Right lobe of liver (tissue), 4 donors: ENCODE results near the gene HERC4.

Experiments used
- POLR2A ChIP-seq: fragments of 450-650 bp; IDR thresholded peaks from one replicate; pipeline ENCODE4 v1.6.1; 2017; ENCODE audit warnings: antibody characterized with exemption, mild to moderate bottlenecking
- TF ChIP-seq, protein P1 (sequence below), 4 donors: fragments of 200-600 bp in 3 of 4; fragments of 450-650 bp in 1 of 4; IDR thresholded peaks; one replicate each; pipeline versions ENCODE4 v1.5.1 to v1.8.0; 2016 to 2022; ENCODE audit warnings: antibody characterized with exemption in 4 of 4, mild to moderate bottlenecking in 2 of 4
- donor health status: DM: no; HTN: no; CAD: no.
- donor health status: DM: no; HTN: no; CAD: no.
- donor health status: DM: no; HTN: yes; CAD: no.

DNA sequence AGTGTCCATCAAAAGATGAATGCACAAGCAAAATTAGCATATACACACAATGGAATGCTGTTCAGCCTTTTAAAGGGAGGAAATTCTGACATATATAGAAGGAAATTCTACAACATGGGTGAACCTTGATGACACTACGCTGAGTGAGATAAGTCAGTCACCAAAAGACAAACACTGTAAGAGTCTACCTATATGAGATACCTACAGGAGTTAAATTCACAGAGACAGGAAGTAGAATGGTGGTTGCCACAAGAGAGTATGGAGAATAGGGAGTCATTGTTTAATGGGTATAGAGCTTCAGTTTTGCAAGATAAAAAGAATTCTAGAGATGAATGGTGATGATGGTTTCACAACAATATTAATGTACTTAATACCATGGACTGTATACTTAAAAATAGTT lies 51.8 kb downstream of the HERC4 start:
- TF ChIP-seq, protein P1, sequence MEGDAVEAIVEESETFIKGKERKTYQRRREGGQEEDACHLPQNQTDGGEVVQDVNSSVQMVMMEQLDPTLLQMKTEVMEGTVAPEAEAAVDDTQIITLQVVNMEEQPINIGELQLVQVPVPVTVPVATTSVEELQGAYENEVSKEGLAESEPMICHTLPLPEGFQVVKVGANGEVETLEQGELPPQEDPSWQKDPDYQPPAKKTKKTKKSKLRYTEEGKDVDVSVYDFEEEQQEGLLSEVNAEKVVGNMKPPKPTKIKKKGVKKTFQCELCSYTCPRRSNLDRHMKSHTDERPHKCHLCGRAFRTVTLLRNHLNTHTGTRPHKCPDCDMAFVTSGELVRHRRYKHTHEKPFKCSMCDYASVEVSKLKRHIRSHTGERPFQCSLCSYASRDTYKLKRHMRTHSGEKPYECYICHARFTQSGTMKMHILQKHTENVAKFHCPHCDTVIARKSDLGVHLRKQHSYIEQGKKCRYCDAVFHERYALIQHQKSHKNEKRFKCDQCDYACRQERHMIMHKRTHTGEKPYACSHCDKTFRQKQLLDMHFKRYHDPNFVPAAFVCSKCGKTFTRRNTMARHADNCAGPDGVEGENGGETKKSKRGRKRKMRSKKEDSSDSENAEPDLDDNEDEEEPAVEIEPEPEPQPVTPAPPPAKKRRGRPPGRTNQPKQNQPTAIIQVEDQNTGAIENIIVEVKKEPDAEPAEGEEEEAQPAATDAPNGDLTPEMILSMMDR (IDR thresholded peaks at IDR 0.05) = no peak
- TF ChIP-seq POLR2A = no peak
